NCI-H2107 treated with DMSO at 0.1 percent for 48 hours (cell line): ENCODE results near the gene FKRP.
A peak's percentile ranks its signal among the peaks of the same experiment; 100 is the strongest.
"Not testable (repeated sequence)": the region's sequence is repeated elsewhere in the genome, so short reads cannot be mapped to it uniquely, and the experiment has no call there.

ENCODE experiments used
- DNase-seq: peaks from one replicate; lab custom pipeline; 2025; ENCODE audit not compliant: unreplicated experiment; lab: John Stamatoyannopoulos, UW

The FKRP gene

GRCh38 chr19:46756544-46756888, 10.7 kb downstream of the FKRP start:
- no peak for DNase-seq

DNA sequence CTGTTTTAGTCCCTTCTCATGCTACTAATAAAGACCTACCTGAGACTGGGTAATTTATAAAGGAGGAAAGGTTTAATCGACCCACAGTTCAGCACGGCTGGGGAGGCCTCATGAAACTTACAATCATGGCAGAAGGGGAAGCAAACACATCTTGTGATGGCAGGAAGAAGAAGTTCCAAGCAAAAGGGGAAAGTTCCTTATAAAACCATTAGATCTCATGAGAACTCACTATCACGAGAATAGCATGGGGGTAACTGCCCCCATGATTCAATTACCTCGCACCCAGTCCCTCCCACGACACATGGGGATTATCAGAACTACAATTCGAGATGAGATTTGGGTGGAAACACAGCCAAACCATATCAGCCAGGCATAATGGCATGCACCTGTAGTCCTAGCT, 13.3 kb downstream of the FKRP start:
- DNase-seq: no peak

DNA sequence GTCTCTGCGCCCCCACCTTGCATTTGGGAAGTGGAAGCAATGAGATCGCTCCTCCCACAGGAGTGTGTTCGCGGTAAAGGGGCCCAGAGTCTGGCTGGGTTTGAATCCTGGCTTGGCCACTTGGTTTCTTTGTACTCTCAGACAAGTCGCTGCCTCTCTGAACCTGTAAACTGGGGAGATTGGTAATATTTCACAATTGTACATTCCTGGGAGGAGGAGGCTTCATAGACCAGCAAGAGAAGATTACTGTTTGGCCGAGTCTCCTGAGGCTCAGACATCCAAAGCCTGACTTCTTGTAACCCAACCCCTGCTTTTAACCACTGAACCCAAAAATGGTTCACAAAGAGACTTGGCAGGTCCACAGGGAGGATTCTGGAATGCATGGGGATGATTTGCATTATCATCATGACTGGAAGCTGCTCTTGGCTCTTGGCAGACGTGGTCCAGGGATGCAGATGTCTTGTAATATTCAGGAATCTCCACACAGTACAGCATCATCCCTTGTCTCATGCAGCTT, 14.0 kb downstream of the FKRP start:
- no peak for DNase-seq

DNA sequence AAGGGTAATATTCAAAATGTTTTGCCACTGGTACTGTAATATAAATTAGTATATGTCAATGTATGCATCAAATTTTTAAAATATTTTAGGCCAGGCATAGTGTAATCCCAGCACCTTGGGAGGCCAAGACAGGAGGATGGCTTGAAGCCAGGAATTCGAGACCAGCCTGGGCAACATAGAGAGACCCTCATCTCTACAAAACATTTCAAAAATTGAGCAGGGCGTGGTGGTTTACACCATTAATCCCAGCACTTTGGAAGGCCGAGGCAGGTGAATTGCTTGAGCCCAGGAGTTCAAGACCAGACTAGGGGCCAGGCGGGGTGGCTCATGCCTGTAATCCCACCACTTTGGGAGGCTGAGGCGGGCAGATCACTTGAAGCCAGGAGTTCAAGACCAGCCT, 14.5 kb downstream of the FKRP start:
- no peak for DNase-seq

DNA sequence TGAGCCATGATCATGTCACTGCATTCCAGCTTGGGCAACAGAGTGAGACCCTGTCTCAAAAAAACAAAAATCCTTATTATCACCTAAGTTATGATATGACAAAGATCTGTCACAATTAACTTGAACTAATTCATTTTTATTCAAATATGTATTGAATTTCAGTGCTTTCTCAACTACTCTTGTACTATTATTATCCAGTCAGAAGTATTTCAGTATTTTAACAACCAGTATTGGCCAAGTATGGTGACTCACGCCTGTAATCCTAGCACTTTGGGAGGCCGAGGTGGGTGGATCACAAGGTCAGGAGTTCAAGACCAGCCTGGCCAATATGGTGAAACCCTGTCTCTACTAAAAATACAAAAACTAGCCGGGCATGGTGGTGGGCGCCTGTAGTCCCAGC, 15.0 kb downstream of the FKRP start:
- DNase-seq: not testable (repeated sequence)

- DNase-seq: no peak
Observed at GRCh38 chr19:46761418-46761831, 15.6 kb downstream of the FKRP start.

GRCh38 chr19:46762245-46762890, 16.5 kb downstream of the FKRP start:
- no peak for DNase-seq

- no peak for DNase-seq
Observed at GRCh38 chr19:46764817-46765291, 19.0 kb downstream of the FKRP start.

- no peak for DNase-seq
Observed at GRCh38 chr19:46766569-46767317, 20.9 kb downstream of the FKRP start.

DNA sequence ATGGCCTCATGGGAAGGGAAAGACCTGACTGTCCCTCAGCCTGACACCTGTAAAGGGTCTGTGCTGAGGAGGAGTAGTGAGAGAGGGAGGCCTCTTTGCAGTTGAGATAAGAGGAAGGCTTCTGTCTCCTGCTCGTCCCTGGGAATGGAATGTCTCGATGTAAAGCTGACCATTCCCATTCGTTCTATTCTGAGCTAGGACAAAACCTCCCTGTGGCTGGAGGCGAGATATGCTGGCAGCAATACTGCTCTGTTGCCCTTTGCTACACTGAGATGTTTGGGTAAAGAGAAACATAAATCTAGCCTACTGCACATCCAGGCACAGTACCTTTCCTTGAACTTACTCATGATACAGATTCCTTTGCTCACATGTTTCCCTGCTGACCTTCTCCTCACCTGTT, 22.9 kb downstream of the FKRP start:
- not testable (repeated sequence) for DNase-seq

- DNase-seq: no peak
Observed at GRCh38 chr19:46772170-46773017, 26.5 kb downstream of the FKRP start.

DNA sequence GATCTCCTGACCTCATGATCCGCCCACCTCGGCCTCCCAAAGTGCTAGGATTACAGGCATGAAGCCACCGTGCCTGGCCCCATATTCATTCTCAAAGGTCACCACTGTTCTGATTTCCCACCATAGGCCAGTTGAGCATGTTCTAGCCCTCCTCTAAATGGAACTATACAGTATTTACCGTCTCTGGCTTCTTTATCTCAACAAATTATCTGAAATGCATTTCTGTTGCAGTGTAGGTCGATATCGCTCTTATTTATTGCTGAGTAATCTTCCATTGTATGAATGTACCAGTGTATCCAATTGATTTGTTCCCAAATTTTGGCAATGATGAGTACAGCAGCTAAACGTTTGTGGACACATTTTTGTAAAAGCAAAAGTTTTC, 27.2 kb downstream of the FKRP start:
- DNase-seq: no peak

GRCh38 chr19:46775642-46776258, 29.9 kb downstream of the FKRP start:
- DNase-seq: no peak

DNA sequence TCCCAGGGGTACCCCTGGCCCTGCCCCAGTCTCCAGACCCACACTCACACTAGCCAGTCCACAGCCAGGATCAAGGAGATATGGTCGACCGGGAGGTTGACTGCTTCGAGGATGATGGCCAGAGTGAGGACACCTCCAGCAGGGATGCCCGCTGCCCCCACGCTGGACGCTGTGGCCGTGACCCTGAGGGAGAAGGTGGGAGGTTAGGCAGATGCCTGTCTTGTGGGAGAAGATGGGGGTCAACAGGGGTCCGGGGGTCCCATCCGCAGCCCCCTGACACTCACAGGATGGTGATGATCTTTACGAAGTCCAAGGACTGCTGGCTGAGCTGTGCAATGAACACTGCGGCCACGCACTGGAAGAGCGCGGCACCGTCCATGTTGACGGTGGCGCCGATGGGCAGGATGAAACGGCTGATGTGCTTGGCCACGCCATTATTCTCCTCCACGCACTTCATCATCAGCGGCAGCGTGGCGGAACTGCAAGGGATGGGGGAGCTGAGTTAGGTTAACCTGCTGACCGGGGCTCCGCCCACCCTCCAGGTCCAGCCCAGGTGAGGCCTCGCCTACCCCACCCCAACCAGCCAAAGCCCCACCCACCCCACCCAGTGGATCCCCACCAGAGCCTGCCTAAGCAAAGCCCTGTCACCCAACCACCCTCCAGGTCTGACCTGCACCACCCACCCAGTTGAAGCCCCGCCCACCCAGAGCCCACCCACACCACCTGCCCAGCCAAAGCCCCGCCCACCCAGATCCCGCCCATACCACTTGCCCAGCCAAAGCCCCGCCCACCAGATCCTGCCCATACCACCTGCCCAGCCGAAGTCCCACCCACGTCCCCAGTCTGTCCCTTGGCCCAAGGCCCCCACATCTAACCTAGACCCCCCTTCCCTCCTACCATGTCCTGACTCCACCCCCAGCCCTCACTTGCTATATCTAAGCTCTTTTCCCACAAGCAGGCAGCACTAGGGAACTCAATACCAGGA, 31.4 kb downstream of the FKRP start:
- DNase-seq: no peak

DNA sequence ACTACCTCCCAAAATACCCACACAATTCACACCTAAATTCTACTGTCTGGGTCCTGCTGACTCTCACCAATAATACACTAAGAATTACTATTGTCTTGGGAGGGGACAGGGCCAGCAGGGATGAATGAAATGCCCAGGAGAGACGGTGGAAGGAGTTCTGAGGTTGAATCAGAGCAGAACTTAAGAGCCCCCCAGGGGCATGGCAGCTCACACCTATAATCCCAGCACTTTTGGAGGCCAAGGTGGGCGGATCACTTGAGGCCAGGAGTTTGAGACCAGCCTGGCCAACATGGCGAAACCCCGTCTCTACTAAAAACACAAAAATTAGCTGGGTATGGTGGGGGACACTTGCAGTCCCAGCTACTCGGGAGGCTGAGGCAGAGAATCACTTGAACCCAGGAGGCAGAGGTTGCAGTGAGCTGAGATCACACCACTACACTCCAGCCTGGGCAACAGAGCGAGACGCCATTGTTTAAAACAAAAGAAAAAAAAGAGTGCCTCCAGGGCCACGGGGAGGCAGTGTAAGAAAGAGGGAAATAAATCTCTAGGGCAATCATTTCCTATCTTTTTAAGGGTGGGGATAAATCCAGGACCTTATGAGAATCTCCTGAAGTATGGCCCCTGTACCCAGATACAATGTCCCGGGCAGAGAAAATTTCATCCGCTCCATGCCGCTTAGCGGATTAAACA, 32.2 kb downstream of the FKRP start:
- DNase-seq: not testable (repeated sequence)

DNA sequence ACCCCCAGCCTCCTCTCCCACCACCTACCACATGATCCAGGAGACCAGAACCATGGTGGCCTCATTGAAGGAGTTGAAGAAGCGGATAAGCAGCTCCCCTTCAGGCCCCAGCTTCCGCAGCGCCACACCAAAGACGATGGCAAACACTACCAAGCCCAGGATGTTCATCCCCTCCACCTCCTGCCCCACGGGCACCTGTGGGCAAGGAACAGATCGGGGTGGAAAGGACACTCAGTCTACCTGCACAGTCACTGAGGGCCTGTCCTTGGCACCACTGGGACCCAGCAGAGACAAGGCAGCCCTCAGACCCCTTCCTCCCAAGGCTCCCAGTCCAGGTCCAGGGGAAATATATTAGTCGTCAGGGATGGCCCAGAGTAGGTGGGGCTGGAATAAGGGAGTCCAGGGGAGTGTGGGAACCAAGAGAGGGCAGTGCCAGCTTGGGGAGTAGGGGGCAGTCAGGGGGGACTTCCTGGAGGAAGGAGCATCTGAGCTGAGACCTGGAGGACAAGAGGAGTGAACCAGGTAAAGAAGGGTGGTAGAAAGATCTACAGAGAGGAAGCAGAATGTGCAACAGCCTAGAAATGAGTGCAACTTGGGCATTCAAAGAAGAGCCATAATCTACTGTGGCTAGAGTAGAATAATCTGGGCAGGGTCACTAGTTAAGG, 36.6 kb downstream of the FKRP start:
- DNase-seq: no peak

DNA sequence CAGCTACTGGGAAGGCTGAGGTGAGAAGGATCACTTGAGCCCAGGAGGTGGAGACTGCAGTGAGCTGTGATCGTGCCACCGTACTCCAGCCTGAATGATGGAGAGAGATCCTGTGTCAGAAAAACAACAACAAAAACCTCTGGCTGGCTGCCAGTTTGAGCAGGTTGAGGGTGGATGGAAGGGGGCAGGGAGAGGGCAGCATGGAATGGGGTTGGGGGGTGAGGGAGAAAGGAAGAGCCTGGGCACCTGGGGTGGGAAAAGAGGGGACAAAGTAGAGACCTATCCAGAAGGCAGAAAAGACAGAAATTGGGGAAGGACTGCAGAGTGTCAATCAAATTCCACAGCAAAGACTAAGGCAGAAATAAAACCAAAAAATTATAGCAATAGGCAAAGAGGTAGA, 37.8 kb downstream of the FKRP start:
- peak; percentile 81 for DNase-seq

GRCh38 chr19:46784262-46785053, 38.6 kb downstream of the FKRP start:
- DNase-seq: peak; percentile 87
